Endothelial cell of umbilical vein (primary cell): ENCODE data around the gene KDM4B. TPM values are rescaled to one million over a fixed set of nuclear protein-coding genes. Genes with fewer than 3 reads are reported as not detected.

Experiments used
- BruUV-seq: library from RNA; stranded (reverse); fragments of 400-500 nt; replicated peaks from 2 replicates; lab custom pipeline; 2021; lab: Mats Ljungman, UMichigan
- CTCF ChIA-PET: fragments of 300-600, 350-600 bp; sonication (Branson Sonifier 250); formaldehyde crosslinking; loops from one replicate; lab custom pipeline; 2021; ENCODE audit warnings: antibody characterized with exemption, inconsistent platforms; lab: Charles Lee
- POLR2A ChIA-PET: fragments of 300-600, 350-600 bp; sonication (Branson Sonifier 250); formaldehyde crosslinking; loops from one replicate; lab custom pipeline; 2021; ENCODE audit warnings: antibody characterized with exemption, inconsistent platforms; lab: Charles Lee
- DNase-seq: peaks from one replicate; pipeline ENCODE4 v3.0.0-alpha.2; 2011; ENCODE audit warnings: low read depth, low spot score
- FAIRE-seq: peaks from 2 replicates; lab custom pipeline; 2011; peaks lifted over from hg19 to GRCh38; lab: Jason Lieb, UNC
- H2AFZ ChIP-seq: 2 replicates; pipeline ENCODE4 v1.6.0; 2012; ENCODE audit warnings: low read depth, low read length, control low read depth, inconsistent platforms
- H3K27ac ChIP-seq: 2 replicates; pipeline ENCODE4 v1.5.1; 2011; ENCODE audit warnings: low read depth, mild to moderate bottlenecking, control low read depth, low read length, moderate library complexity; ENCODE audit not compliant: insufficient read depth
- H3K27me3 ChIP-seq, 2 experiments: 2 replicates each; pipeline versions ENCODE4 v1.6.0 to v1.6.1; 2011; ENCODE audit warnings: low read length in 2 of 2, mixed read lengths in 1 of 2; ENCODE audit not compliant: control insufficient read depth in 2 of 2, insufficient read depth in 2 of 2
- H3K36me3 ChIP-seq, 2 experiments: 2 replicates in 1 of 2; 3 replicates in 1 of 2; pipeline ENCODE4 v1.5.1; 2011; ENCODE audit warnings: low read length in 2 of 2, mild to moderate bottlenecking in 1 of 2, moderate library complexity in 1 of 2; ENCODE audit not compliant: control insufficient read depth in 2 of 2, insufficient read depth in 2 of 2; ENCODE audit errors: extremely low read depth in 1 of 2
- H3K4me1 ChIP-seq: 3 replicates; pipeline ENCODE4 v1.5.1; 2011; ENCODE audit warnings: mild to moderate bottlenecking, low read length; ENCODE audit not compliant: control insufficient read depth, insufficient read depth; ENCODE audit errors: extremely low read depth
- H3K4me2 ChIP-seq: 2 replicates; pipeline ENCODE4 v1.6.1; 2011; ENCODE audit warnings: low read length, control low read depth, mixed read lengths; ENCODE audit not compliant: insufficient read depth
- H3K4me3 ChIP-seq, 3 experiments: fragments of 200-600 bp in 1 of 3; sonication (generic), shearing (Covaris generic) in 1 of 3; replicated peaks in 1 of 3; 2 replicates each; pipeline ENCODE4 v1.5.1; 2011 to 2016; ENCODE audit warnings: control low read depth in 3 of 3, low read length in 3 of 3, mild to moderate bottlenecking in 2 of 3, inconsistent platforms in 1 of 3, low read depth in 1 of 3, moderate library complexity in 1 of 3; ENCODE audit not compliant: insufficient read depth in 1 of 3
- H3K79me2 ChIP-seq: 2 replicates; pipeline ENCODE4 v1.6.0; 2012; ENCODE audit warnings: low read length, inconsistent platforms; ENCODE audit not compliant: control insufficient read depth, insufficient read depth
- H3K9ac ChIP-seq: replicated peaks from 2 replicates; pipeline ENCODE3; 2011; ENCODE audit warnings: low read length, control low read depth; ENCODE audit not compliant: insufficient read depth; ENCODE audit errors: extremely low read depth
- H3K9me1 ChIP-seq: replicated peaks from 3 replicates; pipeline ENCODE4 v1.6.0; 2011; ENCODE audit warnings: mild to moderate bottlenecking, low read length; ENCODE audit not compliant: control insufficient read depth, insufficient read depth; ENCODE audit errors: extremely low read depth
- H3K9me3 ChIP-seq: replicated peaks from 2 replicates; pipeline ENCODE4 v1.5.1; 2012; ENCODE audit warnings: low read length, inconsistent platforms; ENCODE audit not compliant: control insufficient read depth, insufficient read depth
- H4K20me1 ChIP-seq: replicated peaks from 2 replicates; pipeline ENCODE3; 2011; ENCODE audit warnings: mild to moderate bottlenecking, low read length; ENCODE audit not compliant: control insufficient read depth, insufficient read depth; ENCODE audit errors: extremely low read depth
- CTCF ChIP-seq, 2 donors: IDR thresholded peaks; 1 replicate in 1 of 2; 2 replicates in 1 of 2; pipeline ENCODE4 v1.5.1; 2011; ENCODE audit warnings: low read length in 2 of 2, mild to moderate bottlenecking in 2 of 2, moderate library complexity in 2 of 2, control low read depth in 1 of 2, inconsistent platforms in 1 of 2, low read depth in 1 of 2; ENCODE audit not compliant: insufficient read depth in 1 of 2; ENCODE audit errors: extremely low read depth in 1 of 2
- EZH2 ChIP-seq: IDR thresholded peaks from 2 replicates; pipeline ENCODE4 v1.6.1; 2012; ENCODE audit warnings: borderline replicate concordance, low read depth, mild to moderate bottlenecking, moderate library complexity, low read length, inconsistent platforms; ENCODE audit not compliant: severe bottlenecking
- FOS ChIP-seq: IDR thresholded peaks from 2 replicates; pipeline ENCODE4 v1.6.1; 2011; ENCODE audit warnings: mild to moderate bottlenecking, low read length, moderate library complexity, borderline replicate concordance; ENCODE audit not compliant: insufficient read depth
- GATA2 ChIP-seq: IDR thresholded peaks from 2 replicates; pipeline ENCODE4 v1.7.0; 2011; ENCODE audit warnings: low read depth, mild to moderate bottlenecking, moderate library complexity, mixed read lengths, low read length; ENCODE audit not compliant: insufficient read length, insufficient read depth
- JUN ChIP-seq: IDR thresholded peaks from 2 replicates; pipeline ENCODE4 v1.6.1; 2011; ENCODE audit warnings: borderline replicate concordance, low read depth; ENCODE audit not compliant: insufficient read length, insufficient read depth
- MAX ChIP-seq: IDR thresholded peaks from 2 replicates; pipeline ENCODE4 v1.6.1; 2011; ENCODE audit not compliant: insufficient read depth, insufficient read length
- MYC ChIP-seq: IDR thresholded peaks from one replicate; pipeline ENCODE4 v1.6.1; 2011; ENCODE audit warnings: mild to moderate bottlenecking, low read depth, low read length
- POLR2A ChIP-seq: IDR thresholded peaks from 2 replicates; pipeline ENCODE4 v1.6.1; 2012; ENCODE audit warnings: low read depth, mild to moderate bottlenecking, control low read depth, low read length
- POLR2AphosphoS5 ChIP-seq: IDR thresholded peaks from 2 replicates; pipeline ENCODE4 v1.6.1; 2012; ENCODE audit warnings: low read depth, mild to moderate bottlenecking, control low read depth, low read length, moderate library complexity; ENCODE audit not compliant: insufficient read depth
- dilution Hi-C: fragments of 300-500 bp; cut with MboI; formaldehyde crosslinking; loops from one replicate; pipeline ENCODE4 v1.15.0; 2019; ENCODE audit warnings: low sequenced_read_pairs; ENCODE audit not compliant: extremely low pct_ligation_motif_present
- intact Hi-C: fragments of 100-400 bp; cut with micrococcal nuclease; formaldehyde crosslinking; loops from one replicate; pipeline ENCODE4 v1.10.0; 2022
- polyA plus RNA-seq, 4 experiments: library from polyadenylated mRNA; depleted of rRNA in 3 of 4; stranded (reverse) in 3 of 4; unstranded in 1 of 4; fragments of >200 nt; gene quantifications; 2 replicates each; pipeline versions ENCODE4 v1.2.1 to v1.2.3, GENCODE V29; 2011 to 2012; ENCODE audit warnings: missing spikeins in 1 of 4
- total RNA-seq: library from RNA; stranded (reverse); gene quantifications from 2 replicates; pipeline ENCODE4 v1.2.3, GENCODE V29; 2021

Gene KDM4B
- total and polyA plus RNA-seq, 2 donors (not counting 3 experiments of a cell fraction or from before 2014, with no cell fraction given) = 12.4 to 37.2 TPM

GRCh38 chr19:5149932-5150901 lies 181.3 kb downstream of the KDM4B start:
- ChIA-PET CTCF (interaction anchor here (1.2 kb wide), 1 partner anchor 102 kb away, joined by 5 read pairs; no protein-coding TSS in a partner anchor), POLR2A (no interaction called here)
- no peaks in the 10 kb centered on the region for H3K9me1 ChIP-seq
- dilution Hi-C loops (no loop called here), intact Hi-C loops (no loop called here)
- FAIRE-seq = no peak
- H3K79me2 ChIP-seq = no peaks in the 10 kb centered on the region
- H3K36me3 ChIP-seq = peaks cover 0 to 5% of the 10 kb centered on the region in 2 experiments
- H3K4me3 ChIP-seq = no peak overlapping the region
- no peak for TF ChIP-seq JUN
- no peak for TF ChIP-seq GATA2
- no peak for TF ChIP-seq POLR2A
- no peak for TF ChIP-seq POLR2AphosphoS5
- TF ChIP-seq FOS = no peak
- TF ChIP-seq EZH2 = no peak
- no peak for TF ChIP-seq CTCF (IDR thresholded peaks at IDR 0.05; ENCODE audit: extremely low read depth in 1 of 2, insufficient read depth in 1 of 2, low read depth in 1 of 2, low read length in 2 of 2)
- TF ChIP-seq MYC = no peak
- no peak for TF ChIP-seq MAX
- no peak for DNase-seq
- no peak overlapping the region for H3K9ac ChIP-seq
- no peaks in the 10 kb centered on the region for H3K4me1 ChIP-seq
- H3K4me2 ChIP-seq = no peak overlapping the region
- H3K27ac ChIP-seq = no peak overlapping the region
- H3K9me3 ChIP-seq = no peaks in the 10 kb centered on the region
- H3K27me3 ChIP-seq = no peaks in the 10 kb centered on the region
- BruUV-seq = no TSS peak
- no peak overlapping the region for H2AFZ ChIP-seq
- no peaks in the 10 kb centered on the region for H4K20me1 ChIP-seq
